Measurements from ENCODE around the gene CADPS.
A peak's percentile ranks its signal among the peaks of the same experiment; 100 is the strongest.

Gene CADPS

DNA sequence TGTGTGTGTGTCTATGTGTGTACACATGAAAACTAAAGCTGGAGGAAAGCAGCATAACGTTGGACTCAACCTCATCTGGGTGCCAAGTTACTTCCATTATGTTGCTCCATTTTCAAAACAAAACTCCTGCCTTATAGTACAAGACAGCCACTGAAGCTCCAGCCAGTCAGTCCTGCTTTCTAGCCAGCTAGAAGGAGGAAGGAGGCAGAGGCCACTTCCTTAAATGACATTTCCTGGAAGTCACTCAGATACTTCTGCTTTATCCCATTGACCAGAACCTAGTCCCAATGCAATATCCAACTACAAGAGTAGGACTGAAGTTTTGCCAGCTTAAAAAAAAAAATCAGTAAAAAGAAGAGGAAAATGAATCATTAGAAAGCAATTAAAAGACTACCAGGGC lies 31.7 kb downstream of the CADPS start:
- Histone ChIP-seq H3K27me3 (ENCODE audit: insufficient read depth, poor library complexity, severe bottlenecking) (no peaks in the 10 kb centered on the region), H3K4me3 (replicated peaks; ENCODE audit: insufficient read depth, low read length) (no peak overlapping the region), H3K27ac (replicated peaks) (no peak overlapping the region)
- DNase-seq (ENCODE audit: low read depth in 1 of 2, low spot score in 1 of 2): peak in 1 of 2 experiments; percentile 5
- TF ChIP-seq, protein P1, sequence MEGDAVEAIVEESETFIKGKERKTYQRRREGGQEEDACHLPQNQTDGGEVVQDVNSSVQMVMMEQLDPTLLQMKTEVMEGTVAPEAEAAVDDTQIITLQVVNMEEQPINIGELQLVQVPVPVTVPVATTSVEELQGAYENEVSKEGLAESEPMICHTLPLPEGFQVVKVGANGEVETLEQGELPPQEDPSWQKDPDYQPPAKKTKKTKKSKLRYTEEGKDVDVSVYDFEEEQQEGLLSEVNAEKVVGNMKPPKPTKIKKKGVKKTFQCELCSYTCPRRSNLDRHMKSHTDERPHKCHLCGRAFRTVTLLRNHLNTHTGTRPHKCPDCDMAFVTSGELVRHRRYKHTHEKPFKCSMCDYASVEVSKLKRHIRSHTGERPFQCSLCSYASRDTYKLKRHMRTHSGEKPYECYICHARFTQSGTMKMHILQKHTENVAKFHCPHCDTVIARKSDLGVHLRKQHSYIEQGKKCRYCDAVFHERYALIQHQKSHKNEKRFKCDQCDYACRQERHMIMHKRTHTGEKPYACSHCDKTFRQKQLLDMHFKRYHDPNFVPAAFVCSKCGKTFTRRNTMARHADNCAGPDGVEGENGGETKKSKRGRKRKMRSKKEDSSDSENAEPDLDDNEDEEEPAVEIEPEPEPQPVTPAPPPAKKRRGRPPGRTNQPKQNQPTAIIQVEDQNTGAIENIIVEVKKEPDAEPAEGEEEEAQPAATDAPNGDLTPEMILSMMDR (IDR thresholded peaks at IDR 0.05; ENCODE audit: insufficient read depth, low read length): no peak
- TF ChIP-seq SPI1 (IDR thresholded peaks at IDR 0.05; ENCODE audit: borderline replicate concordance, low read depth): peak; percentile 38; the same call in 1 of the 2 replicates
- TF ChIP-seq, protein P2, sequence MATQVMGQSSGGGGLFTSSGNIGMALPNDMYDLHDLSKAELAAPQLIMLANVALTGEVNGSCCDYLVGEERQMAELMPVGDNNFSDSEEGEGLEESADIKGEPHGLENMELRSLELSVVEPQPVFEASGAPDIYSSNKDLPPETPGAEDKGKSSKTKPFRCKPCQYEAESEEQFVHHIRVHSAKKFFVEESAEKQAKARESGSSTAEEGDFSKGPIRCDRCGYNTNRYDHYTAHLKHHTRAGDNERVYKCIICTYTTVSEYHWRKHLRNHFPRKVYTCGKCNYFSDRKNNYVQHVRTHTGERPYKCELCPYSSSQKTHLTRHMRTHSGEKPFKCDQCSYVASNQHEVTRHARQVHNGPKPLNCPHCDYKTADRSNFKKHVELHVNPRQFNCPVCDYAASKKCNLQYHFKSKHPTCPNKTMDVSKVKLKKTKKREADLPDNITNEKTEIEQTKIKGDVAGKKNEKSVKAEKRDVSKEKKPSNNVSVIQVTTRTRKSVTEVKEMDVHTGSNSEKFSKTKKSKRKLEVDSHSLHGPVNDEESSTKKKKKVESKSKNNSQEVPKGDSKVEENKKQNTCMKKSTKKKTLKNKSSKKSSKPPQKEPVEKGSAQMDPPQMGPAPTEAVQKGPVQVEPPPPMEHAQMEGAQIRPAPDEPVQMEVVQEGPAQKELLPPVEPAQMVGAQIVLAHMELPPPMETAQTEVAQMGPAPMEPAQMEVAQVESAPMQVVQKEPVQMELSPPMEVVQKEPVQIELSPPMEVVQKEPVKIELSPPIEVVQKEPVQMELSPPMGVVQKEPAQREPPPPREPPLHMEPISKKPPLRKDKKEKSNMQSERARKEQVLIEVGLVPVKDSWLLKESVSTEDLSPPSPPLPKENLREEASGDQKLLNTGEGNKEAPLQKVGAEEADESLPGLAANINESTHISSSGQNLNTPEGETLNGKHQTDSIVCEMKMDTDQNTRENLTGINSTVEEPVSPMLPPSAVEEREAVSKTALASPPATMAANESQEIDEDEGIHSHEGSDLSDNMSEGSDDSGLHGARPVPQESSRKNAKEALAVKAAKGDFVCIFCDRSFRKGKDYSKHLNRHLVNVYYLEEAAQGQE (IDR thresholded peaks at IDR 0.05; ENCODE audit: insufficient replicate concordance, low read depth): no peak
- no peak for TF ChIP-seq POLR2AphosphoS5 (IDR thresholded peaks at IDR 0.05; ENCODE audit: low read depth)

DNA sequence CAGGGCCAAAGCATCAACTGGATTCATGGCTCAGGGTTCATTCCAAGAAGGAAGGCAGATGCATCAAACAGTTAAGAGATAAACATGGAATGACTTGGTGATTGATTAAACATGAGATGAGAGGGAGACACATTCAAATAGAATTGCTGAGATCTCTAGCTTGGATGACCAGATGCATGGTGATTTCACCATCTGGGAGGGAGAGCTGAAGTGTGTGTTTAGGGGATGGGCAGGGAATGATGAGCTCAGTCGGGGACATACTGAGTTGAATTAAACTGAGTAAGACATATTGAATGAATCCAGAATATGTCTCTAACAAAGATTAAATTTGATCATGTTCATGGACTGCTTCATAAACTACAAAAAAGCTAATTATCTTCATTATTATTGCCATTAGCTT lies 35.5 kb downstream of the CADPS start:
- no peak for DNase-seq (ENCODE audit: low read depth in 1 of 2, low spot score in 1 of 2)
- Histone ChIP-seq H3K4me3 (replicated peaks; ENCODE audit: insufficient read depth, low read length) (no peak overlapping the region), H3K27me3 (ENCODE audit: insufficient read depth, poor library complexity, severe bottlenecking) (no peaks in the 10 kb centered on the region), H3K27ac (replicated peaks) (no peak overlapping the region)
- TF ChIP-seq GABPA (IDR thresholded peaks at IDR 0.05; ENCODE audit: low read depth): no peak
- no peak for TF ChIP-seq SPI1 (IDR thresholded peaks at IDR 0.05; ENCODE audit: borderline replicate concordance, low read depth)
- TF ChIP-seq, protein P1 (IDR thresholded peaks at IDR 0.05; ENCODE audit: insufficient read depth, low read length): no peak
- no peak for TF ChIP-seq POLR2AphosphoS5 (IDR thresholded peaks at IDR 0.05; ENCODE audit: low read depth)
- TF ChIP-seq, protein P2 (IDR thresholded peaks at IDR 0.05; ENCODE audit: insufficient replicate concordance, low read depth): no peak

DNA sequence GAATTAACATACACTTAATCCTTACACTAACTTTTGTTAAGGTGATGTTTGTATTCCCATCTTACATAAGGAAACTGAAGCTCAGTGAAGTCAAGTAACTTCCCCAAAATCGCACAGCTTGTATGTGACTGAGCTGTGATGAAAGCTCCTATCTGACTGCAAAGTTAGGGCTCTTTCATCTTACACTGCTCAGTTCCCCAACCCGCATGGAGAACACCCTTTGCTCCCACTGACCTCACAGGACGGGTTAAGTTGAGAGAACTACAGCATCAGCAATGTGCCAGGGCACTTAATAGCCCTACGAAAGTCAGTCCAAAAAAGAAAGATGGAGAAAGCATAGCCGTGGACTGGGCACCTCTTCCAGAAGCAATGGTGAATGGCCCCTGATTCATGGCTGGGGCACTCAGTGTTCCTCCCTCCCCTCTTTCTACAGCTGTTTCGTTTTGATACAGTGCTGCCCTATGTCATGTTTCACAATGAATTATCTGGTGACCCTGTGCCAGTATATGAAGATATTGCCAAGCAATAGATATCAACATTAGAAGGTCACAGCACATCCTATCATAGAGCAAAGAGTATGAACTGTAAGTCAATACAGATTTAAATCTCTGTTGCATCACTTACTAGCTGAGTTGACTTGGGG lies 38.0 kb downstream of the CADPS start:
- no peak overlapping the region for H3K27ac ChIP-seq (replicated peaks)
- H3K27me3 ChIP-seq (ENCODE audit: insufficient read depth, poor library complexity, severe bottlenecking): no peaks in the 10 kb centered on the region

More for the DNA sequence above, 38.0 kb downstream of the CADPS start:
- TF ChIP-seq GABPA (IDR thresholded peaks at IDR 0.05; ENCODE audit: low read depth) (no peak), POLR2AphosphoS5 (IDR thresholded peaks at IDR 0.05; ENCODE audit: low read depth) (no peak), SPI1 (IDR thresholded peaks at IDR 0.05; ENCODE audit: borderline replicate concordance, low read depth) (no peak)
- TF ChIP-seq, protein P2 (IDR thresholded peaks at IDR 0.05; ENCODE audit: insufficient replicate concordance, low read depth): no peak
- TF ChIP-seq, protein P1 (IDR thresholded peaks at IDR 0.05; ENCODE audit: insufficient read depth, low read length): no peak
- no peak for DNase-seq (ENCODE audit: low read depth in 1 of 2, low spot score in 1 of 2)
- no peak overlapping the region for H3K4me3 ChIP-seq (replicated peaks; ENCODE audit: insufficient read depth, low read length)
